Left hindlimb (tissue), 1 donor: ENCODE measurements around the gene CCNY.

Experiments
- DNase-seq: peaks from one replicate; pipeline ENCODE4 v3.0.0-alpha.2; 2018

CCNY gene

DNA sequence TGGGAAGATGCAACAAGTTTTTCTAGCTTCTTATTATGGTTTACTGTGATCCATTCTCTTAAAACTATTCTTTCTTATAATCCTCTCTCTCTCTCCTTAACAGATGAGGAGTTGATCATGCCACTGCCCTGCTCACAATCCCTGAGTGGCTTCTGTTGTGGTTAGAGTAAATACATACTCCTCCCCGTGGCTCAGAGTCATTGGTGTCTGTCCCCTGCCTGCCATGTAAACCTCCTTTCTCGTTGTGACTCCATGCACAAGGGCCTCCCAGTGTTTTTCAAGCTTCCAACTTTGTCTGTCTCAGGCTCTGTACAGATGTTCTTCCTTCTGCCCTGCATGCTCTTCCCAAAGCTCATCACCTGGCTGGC is 20.4 kb downstream of the CCNY start:
- DNase-seq = no peak

DNA sequence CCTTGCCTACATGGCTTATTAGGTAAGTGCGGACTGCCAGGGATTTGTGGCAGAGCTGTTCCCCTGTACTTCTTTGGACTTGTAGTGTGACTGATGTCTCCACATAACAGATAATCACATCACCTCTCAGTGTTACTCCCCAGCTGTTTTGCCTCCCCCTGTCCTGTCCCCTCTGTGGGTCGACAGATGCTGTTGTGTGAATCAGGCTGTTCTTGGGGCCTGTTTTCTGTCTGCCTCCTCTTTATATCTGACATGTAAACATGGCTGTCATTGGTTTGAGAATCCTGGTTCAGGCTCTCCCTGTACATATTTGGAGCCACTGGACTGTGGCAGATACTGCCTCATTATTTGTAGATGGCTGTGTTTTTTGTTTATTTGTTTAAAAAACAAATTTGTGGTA is 22.7 kb downstream of the CCNY start:
- DNase-seq = no peak

DNA sequence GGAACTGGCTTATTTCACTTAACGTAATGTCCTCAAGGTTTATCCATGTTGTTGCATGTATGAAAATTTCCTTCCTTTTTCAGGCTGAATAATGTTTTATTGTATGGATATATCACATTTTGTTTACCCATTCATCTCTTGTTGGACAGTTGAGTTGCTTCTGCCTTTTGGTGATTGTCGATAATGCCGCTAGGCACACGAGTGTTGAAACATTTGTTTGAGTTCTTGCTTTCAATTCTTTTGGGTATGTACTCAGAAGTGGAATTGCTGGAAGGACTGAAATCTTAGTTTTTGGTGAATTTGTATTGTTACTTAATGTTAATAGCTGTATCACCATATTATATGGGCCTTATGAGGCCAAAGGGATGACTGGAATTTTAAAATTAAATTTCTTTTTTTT is 23.6 kb downstream of the CCNY start:
- DNase-seq = no peak

DNA sequence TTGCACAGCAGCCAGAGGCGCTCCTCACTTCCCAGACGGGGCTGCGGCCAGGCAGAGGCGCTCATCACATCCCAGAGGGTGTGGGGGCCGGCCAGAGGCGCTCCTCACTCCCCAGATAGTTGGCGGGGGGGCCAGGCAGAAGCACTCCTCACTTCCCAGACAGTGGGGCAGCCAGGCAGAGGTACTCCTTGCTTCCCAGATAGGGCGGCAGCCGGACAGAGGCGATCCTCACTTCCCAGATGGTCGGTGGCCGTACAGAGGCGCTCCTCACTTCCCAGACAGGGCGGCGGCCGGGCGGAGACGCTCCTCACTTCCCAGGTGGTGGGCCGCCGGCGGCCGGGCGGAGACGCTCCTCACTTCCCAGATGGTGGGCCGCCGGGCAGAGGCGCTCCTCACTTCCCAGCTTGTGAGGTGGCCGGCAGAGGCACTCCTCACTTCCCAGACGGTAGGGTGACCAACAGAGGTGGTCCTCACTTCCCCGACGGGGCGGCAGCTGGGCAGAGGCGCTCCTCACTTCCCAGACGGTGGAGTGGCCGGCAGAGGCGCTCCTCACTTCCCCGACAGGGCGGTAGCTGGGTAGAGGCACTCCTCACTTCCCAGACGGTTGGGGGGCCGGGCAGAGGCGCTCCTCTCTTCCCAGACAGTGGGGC is 26.5 kb downstream of the CCNY start:
- DNase-seq = no peak

DNA sequence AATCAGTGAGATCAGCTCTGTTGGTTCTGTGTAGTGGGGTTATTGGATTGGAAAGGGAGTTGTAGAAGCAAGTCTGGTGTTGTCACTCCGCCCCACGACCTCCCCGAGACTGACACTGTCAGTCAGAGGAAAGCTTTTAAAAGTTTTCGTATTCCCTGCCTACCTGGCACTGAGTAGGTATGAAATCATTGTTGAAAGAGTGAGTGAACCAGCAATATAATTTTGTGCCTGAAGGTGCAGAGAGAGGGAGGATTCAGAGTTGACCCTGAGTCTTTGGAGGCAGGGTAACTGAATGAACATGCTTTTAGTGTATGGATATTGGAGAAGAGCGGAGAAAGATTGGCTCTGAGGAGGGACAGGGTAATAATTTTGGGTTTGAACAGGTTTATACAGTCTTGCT is 27.3 kb downstream of the CCNY start:
- no peak for DNase-seq

DNA sequence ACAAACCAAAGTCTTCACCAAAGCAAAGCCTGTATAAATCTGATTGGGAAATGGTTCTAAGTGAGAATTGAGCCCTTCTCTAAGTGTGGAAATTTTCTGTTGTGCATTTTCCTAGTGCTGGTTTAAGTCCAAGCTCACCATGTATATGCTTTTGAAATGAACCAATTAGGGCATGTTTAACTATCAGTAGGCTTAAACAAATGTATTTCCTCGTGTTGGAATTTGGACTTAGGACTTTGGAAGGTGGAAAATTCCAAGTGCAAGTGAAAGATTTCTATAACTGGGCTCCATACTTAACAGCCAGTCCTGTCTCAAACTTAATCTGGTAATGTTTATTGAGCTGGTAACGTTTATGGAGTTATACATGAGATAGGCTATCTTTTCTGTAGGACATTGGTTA is 28.5 kb downstream of the CCNY start:
- DNase-seq = no peak

DNA sequence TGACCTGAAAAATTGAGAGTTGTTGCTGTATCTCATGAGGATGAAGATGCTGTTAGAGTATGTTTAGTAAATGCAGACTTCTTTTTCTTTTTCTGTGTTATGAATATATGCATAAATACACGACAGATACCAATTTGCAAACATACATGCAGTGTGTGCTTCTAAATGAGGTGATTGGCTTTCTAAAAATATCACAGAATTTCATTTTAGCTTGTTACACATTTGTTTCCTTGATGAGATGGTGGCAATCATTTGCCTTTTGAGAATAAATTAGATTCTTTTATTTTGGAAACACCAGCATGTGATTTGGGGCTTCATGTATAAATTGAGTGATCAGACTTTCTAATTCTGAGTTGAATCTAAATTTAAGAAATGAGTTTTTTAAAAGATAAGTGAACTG is 29.7 kb downstream of the CCNY start:
- DNase-seq = no peak

DNA sequence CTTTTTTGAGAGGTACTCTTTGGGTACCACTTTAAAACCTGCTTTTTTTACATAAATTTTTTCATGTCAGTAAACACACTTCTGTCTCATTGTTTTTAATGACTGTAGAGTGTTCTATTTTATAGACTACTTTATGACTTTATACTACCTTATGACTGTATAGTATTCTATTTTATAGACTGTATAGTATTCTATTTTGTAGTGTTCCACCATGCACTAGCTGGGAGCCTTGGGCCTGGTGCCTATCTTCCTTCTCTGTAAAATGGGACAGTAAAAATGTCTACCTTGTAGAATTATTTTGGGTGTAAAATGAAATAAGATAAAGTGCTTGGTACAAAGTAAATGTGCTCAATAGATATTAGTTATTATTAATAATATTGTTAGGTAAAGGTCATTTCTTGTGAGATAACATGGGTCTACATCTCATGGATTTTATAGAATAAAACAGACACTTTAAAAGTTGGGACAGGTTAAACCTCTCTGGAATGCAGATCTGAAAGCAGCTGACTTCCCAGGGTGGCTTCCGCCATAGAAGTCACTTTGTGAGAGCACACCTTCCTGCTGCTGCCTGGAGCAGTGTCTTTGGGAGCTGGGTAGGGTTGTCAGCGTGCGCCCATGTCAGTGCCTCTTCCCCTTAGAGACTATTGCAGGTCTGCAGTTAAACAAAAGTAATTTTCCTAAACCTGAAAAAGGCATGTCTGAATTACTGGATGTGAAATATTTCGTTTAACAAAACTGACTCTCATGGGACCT is 31.0 kb downstream of the CCNY start:
- DNase-seq = no peak

DNA sequence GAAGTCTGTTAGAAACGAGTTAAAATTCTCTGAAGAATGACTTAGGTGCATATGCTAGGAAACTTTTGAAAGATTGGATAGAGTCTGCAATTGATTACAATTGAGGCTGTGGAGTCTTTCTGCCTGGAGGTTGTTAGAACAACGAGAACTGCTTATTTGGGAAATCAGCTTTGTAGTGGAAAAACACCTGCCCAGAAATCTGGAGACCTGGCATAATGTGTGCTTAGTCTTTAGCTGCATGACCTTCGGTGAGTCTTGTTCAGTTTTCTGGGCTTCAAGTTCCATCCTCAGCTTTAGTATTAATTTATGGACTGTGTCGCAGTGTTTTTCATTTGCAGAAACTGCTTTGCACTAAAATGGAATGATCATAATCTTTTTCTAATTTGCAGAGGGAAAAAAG is 31.7 kb downstream of the CCNY start:
- DNase-seq = no peak

DNA sequence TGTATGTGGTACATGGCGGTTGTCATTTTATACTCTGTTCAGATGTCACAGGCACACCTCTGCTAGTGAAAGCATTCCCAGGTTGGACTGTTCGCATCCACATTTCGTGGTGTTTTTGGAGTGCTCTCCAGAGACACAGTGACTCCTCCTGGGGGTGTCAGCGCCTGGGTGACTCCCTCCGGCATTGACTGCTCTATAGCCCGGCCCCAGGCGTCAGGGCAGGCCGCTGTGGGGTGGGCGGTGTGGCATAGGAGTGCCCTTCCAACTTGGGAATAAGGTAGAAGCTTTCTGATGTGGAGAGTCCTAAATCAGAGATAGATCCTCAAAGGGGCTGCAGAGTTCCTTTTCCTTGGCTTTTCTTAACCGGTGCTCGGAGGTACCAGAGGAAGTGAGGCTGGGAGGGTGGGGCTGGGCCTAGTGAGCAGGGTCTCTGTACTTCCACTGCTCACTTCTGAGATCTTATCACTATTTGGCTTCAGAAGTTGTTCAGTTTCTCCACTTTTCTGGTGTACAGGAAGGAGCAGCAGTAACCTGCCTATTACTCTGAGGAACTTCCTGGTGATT is 32.3 kb downstream of the CCNY start:
- DNase-seq = no peak

DNA sequence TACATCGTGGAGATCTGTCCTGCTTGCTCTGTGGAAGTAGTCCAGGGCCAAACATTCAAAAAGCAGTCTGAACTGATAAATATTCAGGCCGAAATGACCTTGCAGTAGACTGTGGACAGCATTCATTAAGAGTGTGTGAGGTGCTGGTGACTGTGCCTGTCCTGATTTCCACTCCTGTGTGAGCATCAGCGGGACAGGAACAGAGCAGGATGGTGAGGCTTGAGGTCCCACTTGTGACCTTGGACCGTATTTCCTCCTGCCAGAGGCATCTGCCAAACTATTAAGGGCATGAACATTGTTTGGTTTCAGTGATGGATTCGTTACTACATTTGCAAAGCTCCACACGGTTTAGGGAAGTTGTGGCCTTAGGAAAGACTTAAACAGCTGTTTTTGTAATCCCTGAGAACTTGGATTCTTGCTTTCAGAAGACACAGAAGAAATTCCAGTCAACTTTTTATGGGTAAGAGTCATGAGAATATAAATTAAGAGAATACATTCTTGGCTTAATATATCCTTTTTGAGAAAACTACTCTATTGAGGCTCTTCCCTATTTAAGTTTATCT is 32.8 kb downstream of the CCNY start:
- no peak for DNase-seq

DNA sequence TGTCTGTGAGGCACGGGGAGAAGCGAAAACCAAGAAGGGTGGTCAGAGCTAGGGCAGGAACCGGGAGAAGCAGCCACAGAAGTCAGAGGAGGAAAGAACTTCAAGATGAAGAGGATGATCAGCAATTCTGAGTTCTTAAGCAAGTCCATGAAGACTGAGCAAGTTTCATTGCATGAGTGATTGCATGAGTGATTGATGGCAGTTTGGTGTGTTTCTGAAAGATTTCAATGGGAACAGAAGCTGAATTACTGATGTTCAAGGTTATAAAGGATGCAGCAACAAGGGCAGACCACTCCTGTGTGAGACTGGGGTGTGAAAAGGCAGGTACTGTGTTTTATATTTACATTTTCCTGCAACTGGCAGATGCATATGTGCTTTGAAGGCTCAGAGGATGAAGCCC is 35.4 kb downstream of the CCNY start:
- no peak for DNase-seq

DNA sequence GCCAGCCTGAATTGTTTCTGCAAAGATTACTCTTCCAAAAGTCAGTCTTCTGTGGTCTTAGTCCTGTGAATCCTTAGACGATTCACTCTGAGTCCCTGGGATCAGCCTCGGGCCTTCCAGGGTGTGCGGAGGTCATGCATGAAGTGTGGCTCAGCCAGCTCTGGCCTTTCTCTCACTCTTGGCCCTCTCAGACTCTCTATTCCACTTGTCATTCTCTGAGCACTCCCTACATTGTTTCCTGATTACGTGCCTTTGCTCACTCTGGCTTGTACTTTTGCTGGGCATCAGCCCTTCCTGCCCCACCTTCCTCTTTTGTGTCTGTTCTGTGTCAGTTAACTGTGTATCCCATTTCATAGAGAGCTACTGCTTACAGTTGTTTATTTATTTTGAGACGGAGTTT is 36.0 kb downstream of the CCNY start:
- DNase-seq = no peak

DNA sequence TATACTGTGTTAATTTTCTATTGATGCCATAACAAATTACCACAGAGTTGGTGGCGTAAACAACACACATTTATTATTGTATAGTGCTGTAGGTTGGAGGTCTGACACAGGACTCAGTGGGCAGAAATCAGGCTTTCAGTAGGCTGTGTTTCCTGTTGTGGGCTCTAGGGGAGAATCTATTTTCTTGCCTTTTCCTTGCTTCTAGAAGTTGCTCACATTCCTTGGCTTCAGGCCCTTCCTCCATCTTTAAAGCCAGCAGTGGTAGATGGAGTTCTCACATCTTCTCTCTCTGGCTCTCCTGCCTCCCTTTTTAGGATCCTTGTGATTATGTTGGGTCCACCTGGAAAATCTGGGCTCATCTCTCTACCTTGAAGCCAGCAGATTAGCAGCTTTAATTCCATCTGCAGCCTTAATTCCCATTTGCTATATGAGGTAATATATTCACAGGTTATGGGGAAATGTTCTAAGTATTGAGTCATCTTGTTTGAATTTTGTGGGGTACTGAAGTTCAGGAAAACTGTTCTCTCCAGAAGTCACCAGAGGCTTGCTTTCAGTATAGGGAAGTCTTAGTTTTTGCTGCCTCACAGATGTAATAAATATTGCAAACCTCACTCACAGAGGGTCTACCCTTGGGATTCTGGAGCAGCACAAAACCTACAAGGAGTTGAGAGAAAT is 38.9 kb downstream of the CCNY start:
- no peak for DNase-seq

DNA sequence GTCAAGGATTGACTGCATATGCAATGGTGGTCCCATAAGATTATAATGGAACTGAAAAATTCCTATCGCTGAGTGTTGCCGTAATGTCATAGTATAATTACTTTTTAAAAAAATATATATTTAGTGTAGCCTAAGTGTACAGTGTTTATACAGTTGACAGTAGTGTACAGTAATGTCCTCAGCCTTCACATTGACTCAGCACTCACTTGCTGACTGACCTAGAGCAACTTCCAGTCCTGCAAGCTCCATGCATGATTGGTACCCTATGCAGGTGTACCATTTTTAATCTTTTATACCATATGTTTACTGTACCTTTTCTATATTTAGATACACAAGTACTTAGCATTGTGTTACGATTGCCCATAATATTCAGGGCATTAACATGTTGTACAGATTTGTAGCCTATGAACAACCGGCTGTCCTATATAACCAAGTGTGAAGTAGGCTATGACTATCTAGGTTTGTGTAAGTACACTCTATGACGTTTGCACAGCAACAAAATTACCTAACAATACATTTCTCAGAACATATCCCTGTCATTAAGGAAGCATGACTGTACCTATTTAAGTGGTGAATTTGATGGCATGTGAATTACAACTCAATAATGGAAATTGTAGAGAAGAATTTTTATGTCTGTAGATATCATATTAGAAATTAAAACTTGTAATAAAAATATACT is 40.9 kb downstream of the CCNY start:
- DNase-seq = no peak

DNA sequence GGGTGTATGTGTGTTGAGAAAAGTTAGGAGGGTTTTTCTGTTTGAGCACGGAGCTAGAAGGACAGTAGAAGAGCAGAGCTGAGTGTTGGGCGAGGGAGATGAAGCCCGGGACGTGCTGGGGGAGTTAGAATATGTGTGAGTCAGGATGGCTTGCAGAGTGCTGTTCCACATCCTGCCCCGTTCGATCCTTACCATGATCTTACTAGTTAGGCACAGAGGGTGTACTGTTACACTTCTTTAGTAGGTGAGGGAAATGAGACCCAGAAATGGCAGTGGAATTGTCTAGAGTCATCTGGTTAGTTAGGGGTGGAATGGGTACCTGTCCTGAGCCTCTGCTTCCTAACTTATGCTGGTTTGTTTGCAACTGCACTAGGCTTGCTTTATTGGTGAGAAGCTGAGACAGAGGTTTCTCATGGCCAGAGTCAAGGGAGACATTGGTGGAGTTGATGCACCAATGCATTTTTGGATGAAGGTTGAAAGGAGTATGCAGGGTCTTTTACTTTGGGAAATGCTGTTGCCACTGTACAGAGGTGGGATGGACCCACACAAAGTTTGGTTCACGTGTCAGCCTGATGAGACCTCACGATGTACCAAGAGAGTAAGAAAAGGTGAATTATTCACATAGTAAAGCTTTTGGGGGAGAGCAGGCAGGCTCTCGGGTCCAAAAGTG is 42.4 kb downstream of the CCNY start:
- no peak for DNase-seq

DNA sequence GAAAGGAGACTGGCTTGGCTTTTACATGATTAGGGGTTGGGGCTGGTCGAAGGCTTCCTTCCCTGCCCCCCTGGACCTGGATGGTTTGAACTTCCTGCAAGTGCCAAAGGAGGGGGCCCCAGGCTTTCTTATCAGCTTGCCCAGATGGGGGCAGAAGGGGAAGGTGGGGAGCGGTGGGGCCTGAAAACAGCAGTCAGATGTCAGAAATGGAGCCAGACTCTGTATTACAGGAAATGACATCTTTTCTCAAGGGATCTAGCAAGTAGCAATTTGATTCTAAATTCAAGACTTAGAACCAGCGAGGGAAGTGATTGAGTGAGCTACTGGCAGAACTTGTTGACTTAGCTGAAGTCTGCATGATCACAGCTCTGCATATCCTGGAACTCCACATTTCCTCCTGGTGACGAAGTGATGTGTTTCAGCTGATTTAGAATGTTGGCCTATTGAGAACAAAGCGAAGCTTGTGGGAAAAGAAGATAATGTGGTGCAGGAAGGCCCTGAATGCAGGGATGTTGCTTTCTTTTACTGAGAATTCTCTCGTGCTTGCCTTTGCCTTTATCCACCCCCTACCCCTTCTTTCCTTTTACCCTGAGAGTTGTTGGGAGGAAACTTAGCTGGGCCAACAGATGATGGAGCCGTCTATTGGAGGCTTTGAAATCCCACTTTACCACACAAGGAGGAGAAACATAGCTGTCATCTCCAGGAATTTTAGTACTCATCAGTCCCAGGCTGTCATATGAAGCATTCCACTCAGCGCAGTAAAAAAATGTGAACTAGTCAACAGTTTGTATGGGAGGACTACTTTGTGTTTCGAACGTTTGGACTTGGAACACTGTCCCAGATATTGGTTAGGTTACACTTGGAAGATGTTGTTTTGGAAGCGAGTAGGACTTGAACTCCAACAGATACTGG is 43.2 kb downstream of the CCNY start:
- DNase-seq = peak; percentile 65

DNA sequence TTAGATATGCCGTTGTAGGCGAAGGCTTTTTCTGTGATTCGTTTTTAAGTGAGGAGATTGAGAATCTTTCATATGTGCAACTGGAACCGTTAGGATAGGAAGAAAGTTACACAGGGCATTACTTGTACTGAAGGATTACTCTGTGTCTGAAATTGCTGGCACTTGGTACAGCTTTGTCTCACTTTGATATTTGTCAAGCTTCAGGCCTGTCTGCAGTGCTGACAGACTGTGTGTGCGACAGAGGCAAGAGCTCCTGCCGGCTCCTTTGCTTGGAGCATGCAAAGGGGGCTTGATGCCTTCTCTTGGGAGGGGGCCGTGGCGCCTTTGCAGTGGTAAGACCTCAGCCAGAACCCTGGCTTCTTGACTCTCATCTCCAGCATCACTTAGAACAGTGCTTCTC is 45.8 kb downstream of the CCNY start:
- no peak for DNase-seq

DNA sequence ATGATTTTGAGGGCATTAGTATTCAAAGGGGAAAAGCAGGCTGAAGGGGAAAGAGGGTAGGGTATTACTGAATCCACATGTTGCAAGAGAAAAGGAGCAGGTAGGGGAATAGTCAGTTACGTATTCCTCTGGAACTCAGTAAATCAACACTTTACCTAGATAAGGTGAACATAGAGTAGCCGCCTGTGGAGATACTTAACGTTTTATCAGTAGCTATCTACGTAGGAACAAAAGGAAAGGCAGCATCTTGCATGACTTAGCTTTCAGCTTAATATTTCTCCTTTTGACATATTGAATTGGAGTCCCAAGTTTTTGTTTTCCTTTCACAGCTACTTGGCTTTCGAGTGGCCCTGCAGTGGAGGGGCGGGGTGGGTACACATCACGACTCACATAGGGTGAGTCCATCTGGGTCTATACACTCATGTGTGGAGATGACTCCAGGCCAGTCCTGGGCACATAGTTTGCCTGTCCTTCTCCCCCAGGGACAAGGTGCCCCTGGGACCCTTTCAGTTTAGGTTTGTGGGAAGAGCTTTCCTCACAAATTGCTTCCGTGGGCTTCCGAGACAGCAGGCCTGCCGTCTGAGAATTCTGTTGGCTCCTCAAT is 48.1 kb downstream of the CCNY start:
- DNase-seq = no peak

DNA sequence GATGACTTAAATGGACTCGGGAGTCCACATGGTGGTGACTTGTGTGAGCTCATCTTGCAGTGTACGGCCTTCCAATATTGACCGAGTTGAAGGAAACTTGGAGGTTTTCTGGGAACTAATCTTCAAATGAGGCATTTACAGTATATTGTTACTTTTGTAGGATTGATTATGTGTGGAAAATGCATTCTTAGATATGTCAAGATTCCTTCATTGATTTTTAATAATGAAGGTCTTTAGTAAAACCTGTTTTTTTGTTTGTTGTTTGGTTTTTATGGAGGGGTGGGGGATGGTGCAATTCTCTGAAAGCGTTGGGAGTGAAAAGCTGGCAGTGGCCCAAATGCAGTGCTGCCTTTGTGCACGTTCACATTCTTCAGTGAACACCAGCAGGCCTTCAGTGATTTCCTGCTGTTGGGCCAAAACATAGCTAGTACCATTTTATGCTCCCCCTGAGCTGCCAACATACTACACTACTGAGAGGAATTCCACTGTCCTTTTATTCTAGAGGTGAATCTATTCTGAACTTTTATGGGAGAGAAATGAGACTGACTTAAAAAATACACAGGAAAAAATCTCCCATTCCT is 50.4 kb downstream of the CCNY start:
- DNase-seq = no peak

DNA sequence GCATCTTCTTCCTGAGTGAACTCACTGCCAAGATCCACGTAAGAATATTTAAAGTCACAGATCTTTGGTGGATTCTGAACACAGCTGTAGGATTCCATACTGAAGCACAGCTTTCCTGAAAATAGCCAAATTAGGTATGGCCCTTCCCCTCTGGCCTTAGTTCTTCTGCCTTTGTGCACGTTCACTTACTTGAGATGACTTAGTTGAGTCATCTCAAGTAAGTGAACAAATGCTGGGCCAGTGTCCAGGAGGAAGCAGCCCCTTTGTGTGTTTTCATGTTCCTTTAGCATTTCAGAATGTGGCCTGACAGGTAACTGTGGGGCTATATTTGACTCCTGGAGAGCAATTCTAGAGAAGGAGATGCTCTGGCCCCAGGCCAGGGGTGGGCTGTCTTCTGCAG is 51.5 kb downstream of the CCNY start:
- DNase-seq = no peak
